Thymus (tissue), 11 donors: ENCODE measurements around the gene NXPH4. TPM values are rescaled to one million over a fixed set of nuclear protein-coding genes. Genes with fewer than 3 reads are reported as not detected.

Experiments
- DNase-seq, 9 donors: peaks; one replicate each; pipeline ENCODE4 v3.0.0-alpha.2; 2013; ENCODE audit warnings: low spot score in 9 of 9, low read depth in 6 of 9, missing footprints in 1 of 9
- H3K27ac ChIP-seq, 2 donors: one replicate each; pipeline ENCODE4 v1.5.1; 2013; ENCODE audit warnings: control low read depth in 1 of 2, low read depth in 1 of 2, low read length in 1 of 2, mild to moderate bottlenecking in 1 of 2, moderate library complexity in 1 of 2
- H3K27me3 ChIP-seq, 2 donors: one replicate each; pipeline ENCODE4 v1.5.1; 2013; ENCODE audit warnings: low read length in 1 of 2; ENCODE audit not compliant: control insufficient read depth in 2 of 2, insufficient read depth in 1 of 2
- H3K36me3 ChIP-seq, 2 donors: one replicate each; pipeline ENCODE4 v1.5.1; 2013; ENCODE audit warnings: low read length in 1 of 2, mild to moderate bottlenecking in 1 of 2, moderate library complexity in 1 of 2; ENCODE audit not compliant: control insufficient read depth in 2 of 2, insufficient read depth in 2 of 2
- H3K4me1 ChIP-seq, 2 donors: one replicate each; pipeline ENCODE4 v1.5.1; 2013; ENCODE audit warnings: low read length in 2 of 2; ENCODE audit not compliant: control insufficient read depth in 2 of 2, insufficient read depth in 2 of 2
- H3K4me3 ChIP-seq, 2 donors: one replicate each; pipeline ENCODE4 v1.5.1; 2013; ENCODE audit warnings: low read length in 2 of 2, control low read depth in 1 of 2, mild to moderate bottlenecking in 1 of 2
- H3K9me3 ChIP-seq, 2 donors: one replicate each; pipeline ENCODE4 v1.5.1; 2013; ENCODE audit warnings: low read length in 1 of 2, mild to moderate bottlenecking in 1 of 2; ENCODE audit not compliant: control insufficient read depth in 2 of 2, insufficient read depth in 1 of 2
- WGBS: extraction: QIAGEN DNeasy Blood & Tissue Kit; methylation state at CpG from one replicate; pipeline ENCODE4 v1.1.7; 2013; 5-methylcytosine and 5-hydroxymethylcytosine counted together
- polyA plus RNA-seq: library from polyadenylated mRNA; stranded (reverse); fragments of 200-250 nt; gene quantifications from one replicate; pipeline ENCODE4 v1.2.3, GENCODE V29; 2013
- total RNA-seq: library from RNA; stranded (reverse); fragments of 120-200 nt; gene quantifications from one replicate; pipeline ENCODE4 v1.2.4, GENCODE V29; 2013
- donor health status: healthy.

NXPH4 gene
- total and polyA plus RNA-seq, 2 donors: 0.14 to 0.16 TPM

DNA sequence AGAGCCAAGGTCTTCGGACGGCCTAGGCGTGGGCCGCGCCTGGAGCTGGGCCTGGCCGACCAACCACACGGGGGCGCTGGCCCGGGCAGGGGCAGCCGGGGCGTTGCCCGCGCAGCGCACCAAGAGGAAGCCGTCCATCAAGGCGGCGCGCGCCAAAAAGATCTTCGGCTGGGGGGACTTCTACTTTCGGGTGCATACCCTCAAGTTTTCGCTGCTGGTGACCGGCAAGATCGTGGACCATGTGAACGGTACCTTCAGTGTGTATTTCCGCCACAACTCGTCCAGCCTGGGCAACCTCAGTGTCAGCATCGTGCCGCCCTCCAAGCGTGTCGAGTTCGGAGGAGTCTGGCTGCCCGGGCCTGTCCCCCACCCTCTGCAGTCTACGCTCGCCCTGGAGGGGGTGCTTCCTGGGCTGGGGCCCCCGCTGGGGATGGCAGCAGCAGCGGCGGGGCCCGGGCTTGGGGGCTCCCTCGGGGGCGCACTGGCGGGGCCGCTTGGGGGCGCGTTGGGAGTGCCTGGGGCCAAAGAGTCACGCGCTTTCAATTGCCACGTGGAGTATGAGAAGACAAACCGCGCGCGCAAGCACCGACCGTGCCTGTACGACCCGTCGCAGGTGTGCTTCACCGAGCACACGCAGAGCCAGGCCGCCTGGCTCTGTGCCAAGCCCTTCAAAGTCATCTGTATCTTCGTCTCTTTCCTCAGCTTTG lies 8.5 kb downstream of the NXPH4 start:
- peak overlapping the region in 1 of 2 donors; percentile 7 for H3K4me3 ChIP-seq
- H3K36me3 ChIP-seq: no peaks in the 10 kb centered on the region
- H3K9me3 ChIP-seq: peaks cover 5 to 19% of the 10 kb centered on the region in 2 donors
- DNase-seq: peak in 8 of 9 donors; percentile 76 to 95 (median 85)
- peaks cover 59 to 83% of the 10 kb centered on the region in 2 donors for H3K27me3 ChIP-seq
- peaks cover 24 to 58% of the 10 kb centered on the region in 2 donors for H3K4me1 ChIP-seq
- 4% methylated on average over 61 of the region's 61 CpGs for WGBS
- no peak overlapping the region for H3K27ac ChIP-seq

DNA sequence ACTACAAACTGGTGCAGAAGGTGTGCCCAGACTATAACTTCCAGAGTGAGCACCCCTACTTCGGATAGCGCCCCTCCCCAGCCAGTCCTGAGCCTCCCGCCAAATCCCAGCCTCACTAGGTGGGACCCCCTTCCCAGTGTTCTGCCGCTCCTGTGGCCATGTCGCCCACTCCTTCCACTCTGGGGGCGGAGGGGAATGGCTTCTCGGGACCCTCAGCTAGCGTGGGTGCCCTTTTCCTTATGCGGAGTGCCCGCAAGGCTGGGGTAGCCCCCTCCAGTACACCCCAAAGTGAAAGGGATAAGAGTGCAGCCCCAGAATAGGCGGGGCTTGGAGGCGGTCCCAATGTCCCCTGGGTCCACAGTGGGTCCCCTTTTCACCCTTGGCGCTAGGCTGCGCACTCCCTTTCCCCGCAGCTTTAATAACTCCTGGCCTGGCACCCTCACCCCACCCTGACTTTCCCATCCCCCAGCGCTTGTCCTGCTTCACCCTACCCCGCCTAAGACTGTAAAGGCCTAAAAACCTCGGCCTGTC lies 9.2 kb downstream of the NXPH4 start:
- DNase-seq: no peak
- no peaks in the 10 kb centered on the region for H3K36me3 ChIP-seq
- H3K4me1 ChIP-seq: peaks cover 30 to 64% of the 10 kb centered on the region in 2 donors
- 16% methylated on average over 18 of the region's 18 CpGs for WGBS
- H3K9me3 ChIP-seq: peaks cover 5 to 19% of the 10 kb centered on the region in 2 donors
- H3K4me3 ChIP-seq: no peak overlapping the region
- H3K27me3 ChIP-seq: peaks cover 53 to 77% of the 10 kb centered on the region in 2 donors
- no peak overlapping the region for H3K27ac ChIP-seq

DNA sequence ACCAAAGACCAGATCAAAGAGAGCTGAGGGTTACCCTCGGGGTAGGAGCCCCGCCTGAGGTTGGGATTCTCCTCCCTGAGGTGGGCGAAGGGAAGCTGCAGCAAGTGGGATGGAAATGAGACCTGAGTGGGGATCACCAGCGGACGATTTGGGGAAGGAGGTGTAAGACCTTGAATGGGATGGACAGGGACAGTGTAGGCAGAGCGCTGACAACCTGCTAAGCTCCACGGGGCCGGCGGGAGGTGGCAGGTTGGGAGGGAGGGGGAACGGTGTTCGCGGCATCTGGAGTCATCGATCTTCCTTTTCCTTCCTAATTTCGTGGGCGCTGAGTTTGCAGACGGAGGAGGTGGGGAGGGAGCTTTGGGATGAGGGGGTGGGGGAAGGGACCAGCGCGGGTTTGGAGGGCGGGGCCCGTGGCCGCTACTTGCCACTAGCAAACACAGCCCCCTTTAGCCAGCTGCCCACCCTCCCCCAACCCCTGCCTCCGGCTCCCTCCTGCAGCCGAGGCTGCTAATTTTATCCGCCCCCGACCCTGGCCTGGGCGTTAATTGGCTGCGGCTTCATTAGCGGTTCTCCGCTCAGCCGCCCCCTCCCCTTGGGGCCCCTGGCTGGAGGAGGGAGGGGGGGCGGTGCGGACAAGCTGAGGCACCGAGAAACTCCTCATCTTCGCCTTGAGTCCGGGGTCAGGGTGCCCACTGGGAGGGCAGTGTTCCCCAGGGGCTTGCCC lies 10.2 kb downstream of the NXPH4 start:
- no peak overlapping the region for H3K4me3 ChIP-seq
- peak in 1 of 9 donors; percentile 21 for DNase-seq
- H3K36me3 ChIP-seq: peaks cover 8 to 10% of the 10 kb centered on the region in 2 donors
- H3K4me1 ChIP-seq: peaks cover 35 to 60% of the 10 kb centered on the region in 2 donors
- no peak overlapping the region for H3K27ac ChIP-seq
- H3K9me3 ChIP-seq: peaks cover 5 to 22% of the 10 kb centered on the region in 2 donors
- peaks cover 47 to 67% of the 10 kb centered on the region in 2 donors for H3K27me3 ChIP-seq
- 5% methylated on average over 35 of the region's 35 CpGs for WGBS

DNA sequence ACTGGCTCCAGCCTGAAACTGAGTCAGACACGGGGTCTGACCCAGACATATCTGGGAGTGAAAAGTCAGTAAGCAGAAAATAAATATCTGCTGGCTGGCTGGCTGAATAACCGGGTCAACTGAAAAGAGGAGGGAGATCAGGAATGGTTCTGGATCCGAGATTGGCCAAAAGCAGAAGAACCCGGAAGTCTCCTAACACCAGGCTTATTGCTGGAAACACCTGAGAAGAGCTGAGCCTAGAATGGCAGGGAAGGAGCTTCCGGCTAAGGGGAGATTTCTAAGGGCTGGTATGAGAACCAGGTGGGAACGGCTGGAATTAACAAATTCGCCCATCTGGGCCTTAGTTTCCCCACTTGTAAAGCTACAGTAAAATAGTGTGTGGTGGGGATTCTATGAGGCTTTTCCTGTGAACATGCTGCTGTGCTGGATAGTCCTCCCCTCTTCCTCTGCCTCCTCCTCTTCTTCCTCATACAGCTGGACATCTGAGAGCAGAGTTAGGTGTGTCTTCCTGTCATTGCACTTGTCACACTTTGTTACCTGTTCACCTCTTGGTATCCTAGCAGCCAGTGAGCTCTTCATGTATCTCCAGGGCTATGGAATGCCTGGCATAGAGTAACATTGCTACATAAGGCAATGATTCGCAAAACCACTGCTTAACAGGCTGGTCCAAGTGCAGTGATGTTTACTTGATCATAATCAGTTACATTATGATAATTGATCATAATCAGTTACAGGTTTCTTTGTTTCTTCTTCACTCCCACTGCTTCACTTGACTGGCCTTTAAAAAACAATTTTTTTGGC lies 10.9 kb downstream of the NXPH4 start:
- DNase-seq: peak in 1 of 9 donors; percentile 11
- 40% methylated on average over 8 of the region's 8 CpGs for WGBS
- Histone ChIP-seq H3K4me1 (peaks cover 35 to 59% of the 10 kb centered on the region in 2 donors), H3K27me3 (peaks cover 40 to 59% of the 10 kb centered on the region in 2 donors), H3K27ac (no peak overlapping the region), H3K36me3 (peaks cover 16 to 18% of the 10 kb centered on the region in 2 donors), H3K9me3 (peaks cover 5 to 23% of the 10 kb centered on the region in 2 donors), H3K4me3 (no peak overlapping the region)

DNA sequence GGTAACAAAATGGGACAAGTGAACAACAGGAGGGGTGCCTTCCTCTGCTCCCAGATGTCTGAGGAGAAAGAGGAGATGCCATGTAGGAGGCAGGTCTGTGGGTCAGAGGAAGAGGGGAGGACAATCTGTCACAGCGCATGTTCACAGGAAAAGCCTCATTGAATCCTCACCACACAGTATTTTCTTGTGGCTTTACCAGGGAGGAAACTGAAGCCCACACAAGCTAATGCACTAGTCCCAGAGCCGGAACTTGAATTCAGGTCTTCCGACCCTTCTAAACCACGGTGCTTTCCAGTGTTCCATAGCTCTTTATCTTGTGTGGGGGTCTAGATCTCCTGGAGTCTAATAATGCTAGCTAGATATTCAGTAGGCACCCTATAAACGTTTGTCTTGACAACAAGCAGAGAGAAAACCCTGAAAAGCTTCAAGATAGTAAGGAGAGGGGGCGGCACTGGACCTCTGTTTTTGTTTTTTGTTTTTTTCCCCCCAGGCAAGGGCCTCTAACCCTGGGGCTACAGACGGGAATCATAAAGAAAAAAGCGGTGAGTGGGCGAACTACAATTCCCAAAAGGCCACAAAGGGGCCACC lies 12.5 kb downstream of the NXPH4 start:
- H3K27ac ChIP-seq: no peak overlapping the region
- no peak for DNase-seq
- 3% methylated on average over 9 of the region's 9 CpGs for WGBS

DNA sequence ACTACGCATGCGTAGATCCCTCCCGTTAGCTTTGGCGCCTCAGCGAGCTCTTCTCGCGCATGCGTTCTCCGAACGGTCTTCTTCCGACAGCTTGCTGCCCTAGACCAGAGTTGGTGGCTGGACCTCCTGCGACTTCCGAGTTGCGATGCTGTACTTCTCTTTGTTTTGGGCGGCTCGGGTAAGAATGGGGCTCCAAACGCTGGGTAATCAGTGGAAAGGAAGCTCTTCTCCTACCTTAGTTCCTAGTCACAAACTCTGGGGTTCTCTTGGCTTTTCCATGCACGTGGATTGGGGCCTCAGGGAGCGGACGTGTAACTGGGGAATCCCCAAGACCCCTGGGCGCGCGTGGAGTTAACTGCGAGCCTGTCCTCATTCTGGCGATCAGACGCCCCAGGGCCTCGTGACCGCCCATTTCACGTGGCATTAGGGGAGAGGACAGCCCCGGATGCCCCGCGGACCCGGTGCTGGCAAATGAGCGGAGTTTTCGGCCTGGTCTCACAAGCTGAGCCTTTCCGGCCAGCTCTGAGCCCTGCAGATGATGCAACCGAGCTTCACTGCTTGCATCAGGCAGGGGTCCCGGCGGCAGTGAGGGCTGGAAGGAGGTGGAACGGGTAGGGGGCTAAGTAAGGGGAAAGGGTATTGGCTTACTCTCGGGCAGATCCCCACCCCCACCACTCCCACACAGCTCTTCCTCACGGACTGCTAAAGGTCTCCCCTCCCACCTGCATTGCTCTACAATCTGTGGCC lies 13.2 kb downstream of the NXPH4 start, which contains the start of gene SHMT2:
SHMT2 (plus strand) TSS at position 78 of the 747 bp plus-strand sequence; CDS start at position 146, 68 bp downstream.
- WGBS: under 1% methylated on average over 42 of the region's 42 CpGs
- peaks cover 39 to 41% of the 10 kb centered on the region in 2 donors for H3K36me3 ChIP-seq
- H3K27me3 ChIP-seq: peaks cover 18 to 42% of the 10 kb centered on the region in 2 donors
- H3K4me1 ChIP-seq: peaks cover 35 to 48% of the 10 kb centered on the region in 2 donors
- peak within 1 kb of the TSS; percentile 55 to 72 for H3K4me3 ChIP-seq
- no peak within 1 kb of the TSS for H3K27ac ChIP-seq
- DNase-seq: peak; percentile 87 to 97 (median 94)
- peaks cover 5 to 14% of the 10 kb centered on the region in 2 donors for H3K9me3 ChIP-seq

More for the DNA sequence above, 12.5 kb downstream of the NXPH4 start:
- Histone ChIP-seq H3K4me3 (peak overlapping the region; percentile 55 to 72), H3K4me1 (peaks cover 35 to 53% of the 10 kb centered on the region in 2 donors), H3K36me3 (peaks cover 32 to 34% of the 10 kb centered on the region in 2 donors), H3K9me3 (peaks cover 5 to 20% of the 10 kb centered on the region in 2 donors), H3K27me3 (peaks cover 24 to 45% of the 10 kb centered on the region in 2 donors)

DNA sequence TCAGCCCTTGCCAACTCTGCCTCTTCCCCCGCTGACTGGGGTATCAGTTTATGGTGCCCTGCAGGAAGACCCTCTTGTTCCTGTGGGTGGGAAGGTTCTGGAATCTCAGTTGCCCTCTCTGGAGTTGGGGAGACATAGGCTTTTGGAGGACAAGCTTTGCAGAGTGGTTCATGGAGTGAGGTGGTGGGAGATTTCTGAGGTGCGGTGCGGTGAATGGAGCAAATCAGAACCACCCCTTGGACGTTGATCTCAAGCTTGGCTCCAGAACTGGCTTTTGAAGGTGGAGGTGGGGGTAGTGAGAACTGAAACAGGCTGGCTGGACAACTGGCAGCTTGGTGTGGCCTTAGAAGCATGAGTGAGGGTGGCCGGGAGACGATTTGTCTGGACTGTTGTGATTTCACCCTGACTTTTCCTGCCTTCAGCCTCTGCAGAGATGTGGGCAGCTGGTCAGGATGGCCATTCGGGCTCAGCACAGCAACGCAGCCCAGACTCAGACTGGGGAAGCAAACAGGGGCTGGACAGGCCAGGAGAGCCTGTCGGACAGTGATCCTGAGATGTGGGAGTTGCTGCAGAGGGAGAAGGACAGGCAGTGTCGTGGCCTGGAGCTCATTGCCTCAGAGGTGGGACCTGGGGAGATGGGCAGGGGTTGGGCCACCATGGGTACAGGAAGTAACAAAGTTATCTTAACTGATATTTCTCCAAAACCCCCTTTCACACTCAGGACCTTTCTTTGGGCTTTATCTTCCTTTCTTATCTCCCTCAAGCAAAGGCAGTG lies 14.0 kb downstream of the NXPH4 start:
- peaks cover 34 to 44% of the 10 kb centered on the region in 2 donors for H3K4me1 ChIP-seq
- peak overlapping the region; percentile 55 to 72 for H3K4me3 ChIP-seq
- H3K36me3 ChIP-seq: peaks cover 44 to 46% of the 10 kb centered on the region in 2 donors
- H3K9me3 ChIP-seq: peaks cover 0 to 9% of the 10 kb centered on the region in 2 donors
- H3K27me3 ChIP-seq: peaks cover 20 to 42% of the 10 kb centered on the region in 2 donors
- no peak for DNase-seq
- 86% methylated on average over 10 of the region's 10 CpGs for WGBS
- no peak overlapping the region for H3K27ac ChIP-seq
